K562 (cell line): ENCODE measurements around the gene ZSCAN26. TPM values are rescaled to one million over a fixed set of nuclear protein-coding genes. Genes with fewer than 3 reads are reported as not detected.

Source experiments
- BCOR ChIP-seq: fragments of 450-650 bp; IDR thresholded peaks from 2 replicates; pipeline ENCODE4 v1.6.1; 2016
- CHD2 ChIP-seq: IDR thresholded peaks from 2 replicates; pipeline ENCODE4 v1.6.1; 2011; ENCODE audit warnings: low read depth, low read length
- DDX20 ChIP-seq: fragments of 450-650 bp; IDR thresholded peaks from 2 replicates; pipeline ENCODE4 v1.6.1; 2016; ENCODE audit warnings: missing genetic modification characterization, low read depth, mild to moderate bottlenecking, missing compliant biosample characterization, moderate library complexity
- EP300 ChIP-seq: IDR thresholded peaks from 2 replicates; pipeline ENCODE4 v1.6.1; 2012; ENCODE audit warnings: low read length, improper control_type of control experiment
- FOXJ3 ChIP-seq: sonication (generic); formaldehyde crosslinking; IDR thresholded peaks from 2 replicates; pipeline ENCODE4 v1.4.0; 2020; ENCODE audit warnings: mild to moderate bottlenecking, missing genetic modification reagents
- HDAC2 ChIP-seq: fragments of 450-650 bp; IDR thresholded peaks from 2 replicates; pipeline ENCODE4 v1.6.1; 2016; ENCODE audit warnings: mild to moderate bottlenecking
- MTA1 ChIP-seq: fragments of 450-650 bp; IDR thresholded peaks from 2 replicates; pipeline ENCODE4 v1.6.1; 2017; ENCODE audit warnings: borderline replicate concordance
- NR2C2 ChIP-seq, 2 experiments: fragments of 200-800 bp in 1 of 2; sonication (Bioruptor generic) in 1 of 2; sonication (generic) in 1 of 2; formaldehyde crosslinking in 1 of 2; IDR thresholded peaks; 2 replicates each; pipeline versions ENCODE4 v1.6.1 to v1.8.0; 2016 to 2022; ENCODE audit warnings: mild to moderate bottlenecking in 1 of 2, missing compliant biosample characterization in 1 of 2, missing genetic modification characterization in 1 of 2, missing genetic modification reagents in 1 of 2
- PTTG1 ChIP-seq: fragments of 450-650 bp; IDR thresholded peaks from 2 replicates; pipeline ENCODE4 v1.6.1; 2016; ENCODE audit warnings: low read depth, mild to moderate bottlenecking, missing genetic modification characterization, missing compliant biosample characterization
- RAD51 ChIP-seq: fragments of 450-650 bp; IDR thresholded peaks from 2 replicates; pipeline ENCODE4 v1.7.1; 2016; ENCODE audit warnings: low read depth, mild to moderate bottlenecking, borderline replicate concordance
- SIX5 ChIP-seq, 2 experiments: IDR thresholded peaks; 2 replicates each; pipeline ENCODE4 v1.6.1; 2011; ENCODE audit warnings: low read length in 2 of 2, borderline replicate concordance in 1 of 2, low read depth in 1 of 2, mild to moderate bottlenecking in 1 of 2, moderate library complexity in 1 of 2; ENCODE audit not compliant: insufficient read depth in 1 of 2
- SRSF3 ChIP-seq: fragments of 200-400 bp; formaldehyde crosslinking; IDR thresholded peaks from 2 replicates; pipeline ENCODE4 v1.6.1; 2016; ENCODE audit warnings: mild to moderate bottlenecking, low read length, moderate library complexity; ENCODE audit not compliant: insufficient read depth
- ZFP36 ChIP-seq: fragments of 150-350 bp; IDR thresholded peaks from 2 replicates; pipeline ENCODE4 v1.6.1; 2018; ENCODE audit warnings: low read length, low read depth; ENCODE audit not compliant: partially characterized antibody
- ZNF232 ChIP-seq: sonication (generic); formaldehyde crosslinking; IDR thresholded peaks from 2 replicates; pipeline ENCODE4 v1.8.0; 2022; ENCODE audit warnings: mild to moderate bottlenecking, missing genetic modification reagents
- ZNF75A ChIP-seq: fragments of 450-650 bp; formaldehyde crosslinking; IDR thresholded peaks from 2 replicates; pipeline ENCODE4 v1.4.0; 2020; ENCODE audit warnings: mild to moderate bottlenecking
- polyA plus RNA-seq, 8 experiments: library from polyadenylated mRNA; depleted of rRNA in 4 of 8; stranded (reverse) in 5 of 8; unstranded in 3 of 8; fragments of >200 nt; fragmentation: Nextera tagmentation in 2 of 8; fragmentation: Illumina TruSeq in 1 of 8; extraction: Ambion mirVana in 2 of 8; extraction: Trizol in 1 of 8; gene quantifications; 2 replicates each; pipeline versions ENCODE4 v1.2.1 to v1.2.3, GENCODE V29; 2011 to 2014; ENCODE audit warnings: inconsistent platforms in 1 of 8, missing spikeins in 1 of 8
- total RNA-seq, 7 experiments: library from RNA; depleted of rRNA in 6 of 7; stranded (reverse); fragments of >200 nt in 6 of 7; fragmentation: Illumina TruSeq in 2 of 7; extraction: Trizol in 2 of 7; gene quantifications; 2 replicates each; pipeline versions ENCODE4 v1.2.1 to v1.2.3, GENCODE V29; 2011 to 2021; ENCODE audit warnings: low replicate concordance in 1 of 7
- TF ChIP-seq, protein P1 (sequence below): IDR thresholded peaks from 2 replicates; pipeline ENCODE4 v1.6.1; 2014; ENCODE audit warnings: antibody characterized with exemption
- TF ChIP-seq, protein P2 (sequence below): fragments of 250-450 bp; sonication (Bioruptor Pico); IDR thresholded peaks from 2 replicates; pipeline ENCODE4 v1.9.0; 2021; ENCODE audit warnings: mild to moderate bottlenecking
- TF ChIP-seq, protein P3 (sequence below): fragments of 450-650 bp; formaldehyde crosslinking; IDR thresholded peaks from 2 replicates; pipeline ENCODE4 v1.4.0; 2020; ENCODE audit warnings: mild to moderate bottlenecking, mixed read lengths
- TF ChIP-seq, protein P4 (sequence below): fragments of 250-450 bp; sonication (Bioruptor Pico); IDR thresholded peaks from 2 replicates; pipeline ENCODE4 v1.9.0; 2021; ENCODE audit warnings: mild to moderate bottlenecking, inconsistent platforms
- TF ChIP-seq, protein P5 (sequence below): sonication (generic); formaldehyde crosslinking; IDR thresholded peaks from 2 replicates; pipeline ENCODE4 v1.8.0; 2022; ENCODE audit warnings: mild to moderate bottlenecking, missing genetic modification reagents

ZSCAN26 gene
- total and polyA plus RNA-seq, 9 of the 15 experiments (the other 6 are each of a cell fraction or from before 2014, with no cell fraction given) = 5.9 to 14.2 (median 10.5) TPM

DNA sequence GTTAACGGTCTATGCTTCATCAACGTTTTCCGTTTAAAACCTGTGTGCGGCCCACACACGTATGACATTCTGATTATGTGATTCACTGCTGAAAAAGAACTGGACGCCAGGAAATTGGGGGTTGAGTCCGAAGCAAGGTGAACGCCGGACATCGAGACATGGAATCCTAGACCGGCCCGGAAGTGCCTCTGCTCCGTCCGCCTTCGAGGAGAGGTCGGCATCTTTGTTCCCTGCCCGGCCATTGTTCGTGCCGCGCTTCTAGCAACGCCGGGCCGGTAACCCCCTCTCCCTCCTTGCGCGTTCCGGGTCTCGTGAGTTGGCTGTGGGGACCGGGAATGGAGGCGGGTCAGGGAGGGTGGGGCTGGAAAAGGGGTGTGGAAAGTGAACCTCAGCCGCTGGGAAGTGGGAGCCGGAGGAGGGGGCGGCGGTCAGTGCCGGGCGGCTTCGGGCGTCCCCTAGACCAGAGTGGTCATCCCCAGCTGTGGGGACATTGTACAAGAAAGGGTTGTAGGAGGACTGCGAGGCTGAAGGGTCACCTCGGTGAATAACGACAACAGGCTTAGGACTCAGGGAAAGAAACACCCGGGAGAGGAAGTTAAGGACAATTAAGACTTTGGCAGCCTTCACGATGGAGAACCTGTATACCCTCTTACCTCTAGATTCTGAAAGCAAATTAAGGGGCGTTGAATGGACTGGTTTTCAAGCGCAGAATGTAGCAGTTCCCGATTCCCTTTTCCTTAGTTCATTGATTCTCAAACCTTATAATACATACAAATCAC lies 41.7 kb upstream of the ZSCAN26 start, which contains the start of gene ZSCAN9 (continued):
- TF ChIP-seq, protein P1, sequence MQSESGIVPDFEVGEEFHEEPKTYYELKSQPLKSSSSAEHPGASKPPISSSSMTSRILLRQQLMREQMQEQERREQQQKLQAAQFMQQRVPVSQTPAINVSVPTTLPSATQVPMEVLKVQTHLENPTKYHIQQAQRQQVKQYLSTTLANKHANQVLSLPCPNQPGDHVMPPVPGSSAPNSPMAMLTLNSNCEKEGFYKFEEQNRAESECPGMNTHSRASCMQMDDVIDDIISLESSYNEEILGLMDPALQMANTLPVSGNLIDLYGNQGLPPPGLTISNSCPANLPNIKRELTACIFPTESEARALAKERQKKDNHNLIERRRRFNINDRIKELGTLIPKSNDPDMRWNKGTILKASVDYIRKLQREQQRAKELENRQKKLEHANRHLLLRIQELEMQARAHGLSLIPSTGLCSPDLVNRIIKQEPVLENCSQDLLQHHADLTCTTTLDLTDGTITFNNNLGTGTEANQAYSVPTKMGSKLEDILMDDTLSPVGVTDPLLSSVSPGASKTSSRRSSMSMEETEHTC = no peak
- TF ChIP-seq RAD51 (peak; percentile 17; the same call in 1 of the 2 replicates), NR2C2 (CRISPR knock-in tag; IDR thresholded peaks at IDR 0.05) (peak; percentile 85), NR2C2 (tag; IDR thresholded peaks at IDR 0.05) (peak; percentile 92), SIX5 (IDR thresholded peaks at IDR 0.05; ENCODE audit: borderline replicate concordance in 1 of 2, insufficient read depth in 1 of 2, low read depth in 1 of 2, low read length in 2 of 2) (peak; percentile 55 to 63; a peak in 3 of 4 replicates), SRSF3 (no peak), DDX20 (tag) (0 out of 2 replicates have a peak, but pooled peaks have one; percentile 0), PTTG1 (tag) (no peak), ZNF75A (CRISPR knock-in tag) (no peak), HDAC2 (peak; percentile 59), ZNF232 (CRISPR knock-in tag) (no peak), ZFP36 (peak; percentile 38), FOXJ3 (CRISPR knock-in tag) (no peak), CHD2 (peak; percentile 41; the same call in 1 of the 2 replicates), EP300 (peak; percentile 67; the same call in 1 of the 2 replicates), MTA1 (peak; percentile 77), BCOR (peak; percentile 48; the same call in 1 of the 2 replicates)
- TF ChIP-seq, protein P2, sequence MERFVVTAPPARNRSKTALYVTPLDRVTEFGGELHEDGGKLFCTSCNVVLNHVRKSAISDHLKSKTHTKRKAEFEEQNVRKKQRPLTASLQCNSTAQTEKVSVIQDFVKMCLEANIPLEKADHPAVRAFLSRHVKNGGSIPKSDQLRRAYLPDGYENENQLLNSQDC = peak; percentile 67; the same call in 1 of the 2 replicates
- TF ChIP-seq, protein P3, sequence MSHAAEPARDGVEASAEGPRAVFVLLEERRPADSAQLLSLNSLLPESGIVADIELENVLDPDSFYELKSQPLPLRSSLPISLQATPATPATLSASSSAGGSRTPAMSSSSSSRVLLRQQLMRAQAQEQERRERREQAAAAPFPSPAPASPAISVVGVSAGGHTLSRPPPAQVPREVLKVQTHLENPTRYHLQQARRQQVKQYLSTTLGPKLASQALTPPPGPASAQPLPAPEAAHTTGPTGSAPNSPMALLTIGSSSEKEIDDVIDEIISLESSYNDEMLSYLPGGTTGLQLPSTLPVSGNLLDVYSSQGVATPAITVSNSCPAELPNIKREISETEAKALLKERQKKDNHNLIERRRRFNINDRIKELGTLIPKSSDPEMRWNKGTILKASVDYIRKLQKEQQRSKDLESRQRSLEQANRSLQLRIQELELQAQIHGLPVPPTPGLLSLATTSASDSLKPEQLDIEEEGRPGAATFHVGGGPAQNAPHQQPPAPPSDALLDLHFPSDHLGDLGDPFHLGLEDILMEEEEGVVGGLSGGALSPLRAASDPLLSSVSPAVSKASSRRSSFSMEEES = no peak
- TF ChIP-seq, protein P4, sequence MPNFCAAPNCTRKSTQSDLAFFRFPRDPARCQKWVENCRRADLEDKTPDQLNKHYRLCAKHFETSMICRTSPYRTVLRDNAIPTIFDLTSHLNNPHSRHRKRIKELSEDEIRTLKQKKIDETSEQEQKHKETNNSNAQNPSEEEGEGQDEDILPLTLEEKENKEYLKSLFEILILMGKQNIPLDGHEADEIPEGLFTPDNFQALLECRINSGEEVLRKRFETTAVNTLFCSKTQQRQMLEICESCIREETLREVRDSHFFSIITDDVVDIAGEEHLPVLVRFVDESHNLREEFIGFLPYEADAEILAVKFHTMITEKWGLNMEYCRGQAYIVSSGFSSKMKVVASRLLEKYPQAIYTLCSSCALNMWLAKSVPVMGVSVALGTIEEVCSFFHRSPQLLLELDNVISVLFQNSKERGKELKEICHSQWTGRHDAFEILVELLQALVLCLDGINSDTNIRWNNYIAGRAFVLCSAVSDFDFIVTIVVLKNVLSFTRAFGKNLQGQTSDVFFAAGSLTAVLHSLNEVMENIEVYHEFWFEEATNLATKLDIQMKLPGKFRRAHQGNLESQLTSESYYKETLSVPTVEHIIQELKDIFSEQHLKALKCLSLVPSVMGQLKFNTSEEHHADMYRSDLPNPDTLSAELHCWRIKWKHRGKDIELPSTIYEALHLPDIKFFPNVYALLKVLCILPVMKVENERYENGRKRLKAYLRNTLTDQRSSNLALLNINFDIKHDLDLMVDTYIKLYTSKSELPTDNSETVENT (CRISPR knock-in tag) = peak; percentile 97
- TF ChIP-seq, protein P5, sequence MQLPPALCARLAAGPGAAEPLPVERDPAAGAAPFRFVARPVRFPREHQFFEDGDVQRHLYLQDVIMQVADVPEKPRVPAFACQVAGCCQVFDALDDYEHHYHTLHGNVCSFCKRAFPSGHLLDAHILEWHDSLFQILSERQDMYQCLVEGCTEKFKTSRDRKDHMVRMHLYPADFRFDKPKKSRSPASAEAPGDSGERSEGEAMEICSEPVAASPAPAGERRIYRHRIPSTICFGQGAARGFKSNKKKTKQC = peak; percentile 77; the same call in 1 of the 2 replicates
